Thymus (tissue), 11 donors: ENCODE results near the gene CELSR1. TPM values are rescaled to one million over a fixed set of nuclear protein-coding genes. Genes with fewer than 3 reads are reported as not detected.

Source experiments
- DNase-seq, 9 donors: peaks; one replicate each; pipeline ENCODE4 v3.0.0-alpha.2; 2013; ENCODE audit warnings: low spot score in 9 of 9, low read depth in 6 of 9, missing footprints in 1 of 9
- H3K27ac ChIP-seq, 2 donors: one replicate each; pipeline ENCODE4 v1.5.1; 2013; ENCODE audit warnings: control low read depth in 1 of 2, low read depth in 1 of 2, low read length in 1 of 2, mild to moderate bottlenecking in 1 of 2, moderate library complexity in 1 of 2
- H3K27me3 ChIP-seq, 2 donors: one replicate each; pipeline ENCODE4 v1.5.1; 2013; ENCODE audit warnings: low read length in 1 of 2; ENCODE audit not compliant: control insufficient read depth in 2 of 2, insufficient read depth in 1 of 2
- H3K36me3 ChIP-seq, 2 donors: one replicate each; pipeline ENCODE4 v1.5.1; 2013; ENCODE audit warnings: low read length in 1 of 2, mild to moderate bottlenecking in 1 of 2, moderate library complexity in 1 of 2; ENCODE audit not compliant: control insufficient read depth in 2 of 2, insufficient read depth in 2 of 2
- H3K4me1 ChIP-seq, 2 donors: one replicate each; pipeline ENCODE4 v1.5.1; 2013; ENCODE audit warnings: low read length in 2 of 2; ENCODE audit not compliant: control insufficient read depth in 2 of 2, insufficient read depth in 2 of 2
- H3K4me3 ChIP-seq, 2 donors: one replicate each; pipeline ENCODE4 v1.5.1; 2013; ENCODE audit warnings: low read length in 2 of 2, control low read depth in 1 of 2, mild to moderate bottlenecking in 1 of 2
- H3K9me3 ChIP-seq, 2 donors: one replicate each; pipeline ENCODE4 v1.5.1; 2013; ENCODE audit warnings: low read length in 1 of 2, mild to moderate bottlenecking in 1 of 2; ENCODE audit not compliant: control insufficient read depth in 2 of 2, insufficient read depth in 1 of 2
- WGBS: extraction: QIAGEN DNeasy Blood & Tissue Kit; methylation state at CpG from one replicate; pipeline ENCODE4 v1.1.7; 2013; 5-methylcytosine and 5-hydroxymethylcytosine counted together
- polyA plus RNA-seq: library from polyadenylated mRNA; stranded (reverse); fragments of 200-250 nt; gene quantifications from one replicate; pipeline ENCODE4 v1.2.3, GENCODE V29; 2013
- total RNA-seq: library from RNA; stranded (reverse); fragments of 120-200 nt; gene quantifications from one replicate; pipeline ENCODE4 v1.2.4, GENCODE V29; 2013
- donor health status: healthy.

CELSR1 gene
- total and polyA plus RNA-seq, 2 donors: 3.7 to 9.4 TPM

- DNase-seq: no peak
- WGBS: 97% methylated on average over 8 of the region's 8 CpGs
- no peak overlapping the region for H3K4me3 ChIP-seq
- H3K36me3 ChIP-seq: peaks cover 60 to 79% of the 10 kb centered on the region in 2 donors
- no peaks in the 10 kb centered on the region for H3K4me1 ChIP-seq
- no peaks in the 10 kb centered on the region for H3K27me3 ChIP-seq
- H3K27ac ChIP-seq: no peak overlapping the region
- H3K9me3 ChIP-seq: no peaks in the 10 kb centered on the region
These were observed 207.8 kb downstream of the CELSR1 start for GRCh38 chr22:46329616-46330015.

- whole genome bisulfite sequencing: 98% methylated on average over 11 of the region's 11 CpGs
These were observed 208.6 kb downstream of the CELSR1 start for GRCh38 chr22:46328797-46329196.

GRCh38 chr22:46327691-46328465 is 209.5 kb downstream of the CELSR1 start:
- Histone ChIP-seq H3K9me3 (no peaks in the 10 kb centered on the region), H3K4me3 (no peak overlapping the region), H3K4me1 (no peaks in the 10 kb centered on the region), H3K27me3 (no peaks in the 10 kb centered on the region), H3K27ac (no peak overlapping the region), H3K36me3 (peaks cover 78 to 88% of the 10 kb centered on the region in 2 donors)
- WGBS: 97% methylated on average over 13 of the region's 13 CpGs
- no peak for DNase-seq

More at GRCh38 chr22:46328797-46329196, 208.6 kb downstream of the CELSR1 start:
- Histone ChIP-seq H3K36me3 (peaks cover 68 to 84% of the 10 kb centered on the region in 2 donors), H3K4me3 (no peak overlapping the region), H3K9me3 (no peaks in the 10 kb centered on the region), H3K4me1 (no peaks in the 10 kb centered on the region), H3K27ac (no peak overlapping the region), H3K27me3 (no peaks in the 10 kb centered on the region)
- DNase-seq: no peak

GRCh38 chr22:46326066-46326680 is 211.2 kb downstream of the CELSR1 start:
- H3K4me3 ChIP-seq: no peak overlapping the region
- no peak overlapping the region for H3K27ac ChIP-seq
- DNase-seq: no peak
- no peaks in the 10 kb centered on the region for H3K9me3 ChIP-seq
- H3K27me3 ChIP-seq: no peaks in the 10 kb centered on the region
- WGBS: 93% methylated on average over 23 of the region's 23 CpGs
- H3K4me1 ChIP-seq: no peaks in the 10 kb centered on the region
- H3K36me3 ChIP-seq: peaks cover 79 to 80% of the 10 kb centered on the region in 2 donors

GRCh38 chr22:46323162-46323561 is 214.3 kb downstream of the CELSR1 start:
- Histone ChIP-seq H3K4me1 (no peaks in the 10 kb centered on the region), H3K36me3 (peaks cover 71 to 85% of the 10 kb centered on the region in 2 donors), H3K4me3 (no peak overlapping the region), H3K27me3 (no peaks in the 10 kb centered on the region), H3K9me3 (no peaks in the 10 kb centered on the region), H3K27ac (no peak overlapping the region)
- no peak for DNase-seq
- 96% methylated on average over 19 of the region's 19 CpGs for WGBS

- 98% methylated on average over 15 of the region's 15 CpGs for WGBS
These were observed 214.7 kb downstream of the CELSR1 start for GRCh38 chr22:46322711-46323110.

GRCh38 chr22:46320716-46321386 is 216.6 kb downstream of the CELSR1 start:
- H3K9me3 ChIP-seq: no peaks in the 10 kb centered on the region
- peaks cover 70 to 93% of the 10 kb centered on the region in 2 donors for H3K36me3 ChIP-seq
- DNase-seq: no peak
- H3K27ac ChIP-seq: no peak overlapping the region
- H3K4me1 ChIP-seq: no peaks in the 10 kb centered on the region
- 97% methylated on average over 20 of the region's 20 CpGs for WGBS
- H3K4me3 ChIP-seq: no peak overlapping the region
- H3K27me3 ChIP-seq: no peaks in the 10 kb centered on the region

More at GRCh38 chr22:46322711-46323110, 214.7 kb downstream of the CELSR1 start:
- Histone ChIP-seq H3K27me3 (no peaks in the 10 kb centered on the region), H3K4me3 (no peak overlapping the region), H3K27ac (no peak overlapping the region), H3K4me1 (no peaks in the 10 kb centered on the region), H3K36me3 (peaks cover 71 to 85% of the 10 kb centered on the region in 2 donors), H3K9me3 (no peaks in the 10 kb centered on the region)
- DNase-seq: no peak

- Histone ChIP-seq H3K4me1 (no peaks in the 10 kb centered on the region), H3K9me3 (no peaks in the 10 kb centered on the region), H3K27ac (no peak overlapping the region), H3K4me3 (no peak overlapping the region), H3K36me3 (peaks cover 70 to 87% of the 10 kb centered on the region in 2 donors), H3K27me3 (no peaks in the 10 kb centered on the region)
- DNase-seq: no peak
- 98% methylated on average over 14 of the region's 14 CpGs for WGBS
These were observed 217.2 kb downstream of the CELSR1 start for GRCh38 chr22:46320166-46320710.

- H3K36me3 ChIP-seq: peaks cover 63 to 82% of the 10 kb centered on the region in 2 donors
- no peak overlapping the region for H3K4me3 ChIP-seq
- no peaks in the 10 kb centered on the region for H3K9me3 ChIP-seq
- H3K27ac ChIP-seq: no peak overlapping the region
- no peaks in the 10 kb centered on the region for H3K27me3 ChIP-seq
- DNase-seq: no peak
- H3K4me1 ChIP-seq: no peaks in the 10 kb centered on the region
- 97% methylated on average over 10 of the region's 10 CpGs for WGBS
These were observed 218.1 kb downstream of the CELSR1 start for GRCh38 chr22:46319319-46319718.
